OCI-LY1 (cell line): ENCODE data around the gene ENPP7.

ENCODE experiments used
- EZH2 ChIP-seq: fragments of 200-600 bp; sonication (generic), shearing (Covaris generic); IDR thresholded peaks from 2 replicates; pipeline ENCODE4 v1.8.0; 2017; ENCODE audit warnings: borderline replicate concordance, mixed run types, mild to moderate bottlenecking, antibody characterized with exemption, low read length, moderate library complexity, mixed read lengths
- TF ChIP-seq, protein P1 (sequence below): fragments of 200-600 bp; sonication (generic), shearing (Covaris generic); IDR thresholded peaks from 2 replicates; pipeline ENCODE4 v1.5.1; 2017; ENCODE audit warnings: mild to moderate bottlenecking, antibody characterized with exemption, low read length, moderate library complexity, mixed read lengths

GRCh38 chr17:79789943-79790804, 59.4 kb downstream of the ENPP7 start:
- TF ChIP-seq, protein P1, sequence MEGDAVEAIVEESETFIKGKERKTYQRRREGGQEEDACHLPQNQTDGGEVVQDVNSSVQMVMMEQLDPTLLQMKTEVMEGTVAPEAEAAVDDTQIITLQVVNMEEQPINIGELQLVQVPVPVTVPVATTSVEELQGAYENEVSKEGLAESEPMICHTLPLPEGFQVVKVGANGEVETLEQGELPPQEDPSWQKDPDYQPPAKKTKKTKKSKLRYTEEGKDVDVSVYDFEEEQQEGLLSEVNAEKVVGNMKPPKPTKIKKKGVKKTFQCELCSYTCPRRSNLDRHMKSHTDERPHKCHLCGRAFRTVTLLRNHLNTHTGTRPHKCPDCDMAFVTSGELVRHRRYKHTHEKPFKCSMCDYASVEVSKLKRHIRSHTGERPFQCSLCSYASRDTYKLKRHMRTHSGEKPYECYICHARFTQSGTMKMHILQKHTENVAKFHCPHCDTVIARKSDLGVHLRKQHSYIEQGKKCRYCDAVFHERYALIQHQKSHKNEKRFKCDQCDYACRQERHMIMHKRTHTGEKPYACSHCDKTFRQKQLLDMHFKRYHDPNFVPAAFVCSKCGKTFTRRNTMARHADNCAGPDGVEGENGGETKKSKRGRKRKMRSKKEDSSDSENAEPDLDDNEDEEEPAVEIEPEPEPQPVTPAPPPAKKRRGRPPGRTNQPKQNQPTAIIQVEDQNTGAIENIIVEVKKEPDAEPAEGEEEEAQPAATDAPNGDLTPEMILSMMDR: peak; percentile 83
- TF ChIP-seq EZH2: no peak
